AG08396 (cell line): ENCODE measurements around the gene THAP7.
A peak's percentile ranks its signal among the peaks of the same experiment; 100 is the strongest.

Source experiments
- DNase-seq: peaks from one replicate; pipeline ENCODE4 v3.0.0; 2012; ENCODE audit warnings: low spot score, mixed read lengths

THAP7 gene

GRCh38 chr22:21030621-21031544 lies 29.0 kb upstream of the THAP7 start:
- DNase-seq: no peak

DNA sequence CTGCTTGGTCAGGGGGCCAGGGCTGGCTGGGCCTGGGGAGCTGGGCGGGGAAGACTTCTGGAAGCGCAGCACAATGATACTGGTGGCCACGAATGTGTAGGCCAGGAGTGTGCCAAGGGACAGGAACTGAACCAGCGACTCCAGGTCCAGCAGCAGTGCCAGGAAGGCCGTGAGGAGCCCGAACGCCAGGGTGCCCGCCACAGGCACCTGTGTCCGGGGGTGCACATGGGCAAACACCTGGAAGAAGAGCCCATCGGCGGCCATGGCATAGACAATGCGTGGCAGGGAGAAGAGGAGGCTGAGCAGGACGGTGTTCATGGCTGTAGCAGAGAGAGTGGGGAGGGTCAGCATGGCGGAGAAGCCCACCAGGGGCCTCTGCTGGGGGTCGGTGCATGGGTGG lies 28.1 kb upstream of the THAP7 start:
- no peak for DNase-seq

DNA sequence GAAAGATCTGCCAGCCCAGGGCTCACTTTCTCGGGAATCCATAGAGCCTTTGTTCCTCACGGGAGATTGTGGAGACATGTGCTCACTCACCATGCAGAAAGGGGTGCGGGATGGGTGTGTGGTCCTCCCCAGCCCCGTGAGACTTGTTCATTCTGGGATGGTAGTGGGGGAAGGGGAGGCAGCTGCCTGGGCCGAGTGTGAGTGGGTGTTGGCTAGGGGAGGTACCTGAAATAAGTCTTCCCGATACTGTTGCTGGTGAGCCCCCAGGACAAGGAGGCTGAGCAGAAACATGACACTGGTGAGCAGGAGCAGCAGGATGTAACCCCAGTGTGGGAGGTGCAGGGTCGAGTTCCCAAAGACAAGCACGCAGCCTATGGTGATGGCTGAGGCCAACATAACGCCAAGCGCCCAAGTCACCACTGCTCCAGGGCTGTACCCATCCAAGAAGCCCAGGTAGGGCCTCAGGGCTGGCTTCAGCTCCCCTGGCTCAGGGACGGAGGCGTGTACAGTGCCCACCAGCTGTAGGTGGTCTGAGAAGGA lies 27.6 kb upstream of the THAP7 start:
- no peak for DNase-seq

- DNase-seq: no peak
Measured at GRCh38 chr22:21028277-21029251, 26.6 kb upstream of the THAP7 start.

DNA sequence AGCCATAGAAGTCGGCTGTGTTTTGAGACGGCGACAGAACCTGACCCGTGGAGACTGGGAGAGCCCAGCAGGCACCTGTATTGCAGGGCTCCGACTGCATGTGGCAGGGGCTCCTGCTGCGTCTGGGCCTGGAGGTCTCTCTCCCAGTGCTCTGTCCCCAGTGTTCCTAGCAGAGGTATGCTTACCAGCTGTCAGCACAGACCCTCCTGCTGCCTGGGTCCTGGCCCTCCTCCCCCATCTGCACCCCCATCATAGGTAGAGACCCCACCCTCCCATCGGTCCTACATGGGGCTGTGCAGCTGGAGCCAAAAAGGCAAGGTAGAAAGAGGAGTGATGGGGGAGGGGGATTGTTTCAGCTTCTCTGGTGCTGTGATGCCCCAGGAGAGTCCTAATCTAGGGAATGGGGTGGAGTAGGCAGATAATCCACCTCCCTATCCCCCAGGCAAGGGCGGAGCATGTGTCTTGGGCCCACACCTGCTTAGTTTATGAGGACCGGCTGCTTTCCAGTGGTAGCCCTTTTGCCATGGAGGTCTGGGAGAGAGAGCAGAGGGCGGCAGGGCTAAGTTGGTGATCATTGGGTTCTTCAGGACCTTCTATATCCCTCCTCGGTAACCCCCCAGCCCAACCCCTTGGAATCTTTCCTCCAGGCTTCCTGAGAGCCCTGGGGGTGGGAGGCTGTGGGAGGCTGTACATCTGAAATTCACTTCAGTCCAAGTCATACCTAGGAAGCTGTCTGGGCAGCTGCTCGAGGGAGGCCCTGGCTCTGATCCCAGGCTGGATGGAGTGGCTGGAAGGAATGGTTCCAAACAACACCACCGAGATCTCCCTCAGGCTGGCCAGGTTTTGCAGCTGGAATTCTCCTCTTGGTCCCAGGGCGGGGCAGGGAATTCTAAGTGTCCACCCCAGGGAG lies 25.1 kb upstream of the THAP7 start:
- peak; percentile 66 for DNase-seq

- DNase-seq: no peak
Measured at GRCh38 chr22:21025763-21026755, 24.1 kb upstream of the THAP7 start.

GRCh38 chr22:21025266-21025665 lies 23.3 kb upstream of the THAP7 start:
- no peak for DNase-seq

GRCh38 chr22:21022955-21023614 lies 21.2 kb upstream of the THAP7 start:
- no peak for DNase-seq

DNA sequence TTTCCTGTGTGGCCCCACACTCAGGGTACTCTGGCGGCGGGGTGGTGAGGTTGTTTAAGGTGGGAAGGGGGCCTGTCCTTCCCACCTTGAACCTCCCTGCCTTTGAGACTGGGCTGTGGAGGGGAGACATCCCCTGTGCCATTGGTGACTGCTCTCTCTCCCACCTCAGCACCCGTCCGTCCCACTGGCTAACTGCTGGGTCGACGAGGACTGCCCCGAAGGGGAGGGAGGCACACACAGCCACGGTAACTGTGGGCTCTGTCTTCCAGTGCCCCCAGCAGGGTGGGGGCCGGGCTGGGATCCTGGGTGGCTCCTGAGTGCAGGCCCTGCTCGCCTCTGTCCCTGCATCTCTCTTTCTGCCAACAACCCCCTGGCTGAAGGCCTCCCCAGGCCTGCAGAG lies 20.6 kb upstream of the THAP7 start:
- DNase-seq: no peak

- DNase-seq: no peak
Measured at GRCh38 chr22:21020802-21021429, 19.0 kb upstream of the THAP7 start.

DNA sequence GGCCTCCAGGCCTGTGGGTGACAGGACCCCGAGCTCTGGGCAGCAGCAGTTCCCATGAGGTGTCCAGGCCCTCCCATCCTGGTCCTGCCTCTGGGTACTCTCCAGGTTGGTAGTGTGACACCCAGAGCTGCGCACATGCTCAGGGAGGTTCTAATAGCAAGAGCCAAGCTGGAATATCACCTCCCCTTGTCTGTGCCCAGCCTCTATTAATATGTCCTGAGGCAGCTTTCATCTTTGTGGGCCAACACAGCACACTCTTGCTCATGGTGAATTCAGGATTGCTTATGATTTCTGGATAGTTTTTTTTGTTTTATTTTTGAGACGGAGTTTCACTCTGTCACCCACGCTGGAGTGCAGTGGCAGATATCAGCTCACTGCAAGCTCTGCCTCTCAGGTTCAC lies 16.4 kb upstream of the THAP7 start:
- no peak for DNase-seq

GRCh38 chr22:21016644-21017420 lies 14.9 kb upstream of the THAP7 start:
- DNase-seq: no peak

GRCh38 chr22:21015466-21016006 lies 13.6 kb upstream of the THAP7 start:
- DNase-seq: no peak

- no peak for DNase-seq
Measured at GRCh38 chr22:21014726-21015465, 13.0 kb upstream of the THAP7 start, which contains the start of gene P2RX6. Gene P2RX6 (plus strand): TSS chr22:21015165. CDS start chr22:21015175, 10 bp downstream.

DNA sequence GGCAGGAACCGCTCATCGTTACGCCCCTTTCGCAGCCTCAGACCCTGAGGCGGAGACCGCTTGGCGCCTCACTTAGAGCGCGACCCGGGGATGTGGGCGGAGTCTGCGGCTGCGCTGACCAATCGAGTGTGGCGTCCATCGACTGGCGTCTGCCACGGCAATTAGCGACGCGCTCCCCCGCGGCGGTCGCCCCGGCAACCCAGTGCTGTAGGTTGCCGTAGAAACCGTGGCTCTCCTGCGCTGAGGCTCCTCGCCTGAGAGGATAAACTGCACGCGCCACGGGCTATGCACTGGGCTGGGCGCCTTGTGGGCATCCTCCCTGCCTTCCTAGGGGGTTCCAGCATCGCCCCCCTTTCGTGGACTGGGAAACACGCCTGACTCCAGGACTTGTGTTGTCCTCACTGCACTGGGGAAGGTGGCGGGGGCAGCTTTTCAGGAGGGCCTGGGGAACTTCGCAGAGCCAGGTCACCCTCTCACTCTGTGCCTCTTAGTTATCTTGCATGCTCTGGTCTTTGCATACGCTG lies 12.3 kb upstream of the THAP7 start:
- peak; percentile 96 for DNase-seq

DNA sequence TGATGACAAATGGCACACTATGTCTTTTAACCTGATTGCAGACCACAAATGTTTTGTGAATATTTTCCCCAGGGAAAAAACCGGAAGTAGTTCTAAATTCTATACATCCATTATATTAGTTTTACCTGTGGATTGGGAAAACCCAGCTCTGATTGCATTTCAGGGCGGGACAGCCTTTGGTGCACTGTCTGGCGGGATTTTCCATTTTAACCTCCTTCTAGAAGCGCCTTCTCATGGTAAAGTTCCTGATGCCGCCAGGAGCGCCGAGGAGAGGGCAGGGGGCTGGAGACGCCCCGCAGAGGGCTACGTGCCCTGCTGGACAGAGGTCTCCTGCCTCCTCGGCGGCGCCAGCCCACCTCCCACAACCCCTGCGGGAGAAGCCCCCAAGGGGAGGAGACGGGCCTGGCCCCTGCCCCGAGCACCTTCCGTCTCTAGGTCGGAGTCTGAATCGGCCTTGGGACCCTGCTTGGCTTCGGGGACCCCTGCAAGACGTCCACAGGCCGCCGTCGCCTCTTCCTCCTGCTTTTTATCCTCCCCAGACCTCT lies 11.8 kb upstream of the THAP7 start:
- no peak for DNase-seq
